ENCODE data around the gene SENP3. TPM values are rescaled to one million over a fixed set of nuclear protein-coding genes. Genes with fewer than 3 reads are reported as not detected.

Gene SENP3
- total and polyA plus RNA-seq, 2 of the 13 experiments (the other 11 are each of a cell fraction or from before 2014, with no cell fraction given), result 55.8 to 75.4 TPM

DNA sequence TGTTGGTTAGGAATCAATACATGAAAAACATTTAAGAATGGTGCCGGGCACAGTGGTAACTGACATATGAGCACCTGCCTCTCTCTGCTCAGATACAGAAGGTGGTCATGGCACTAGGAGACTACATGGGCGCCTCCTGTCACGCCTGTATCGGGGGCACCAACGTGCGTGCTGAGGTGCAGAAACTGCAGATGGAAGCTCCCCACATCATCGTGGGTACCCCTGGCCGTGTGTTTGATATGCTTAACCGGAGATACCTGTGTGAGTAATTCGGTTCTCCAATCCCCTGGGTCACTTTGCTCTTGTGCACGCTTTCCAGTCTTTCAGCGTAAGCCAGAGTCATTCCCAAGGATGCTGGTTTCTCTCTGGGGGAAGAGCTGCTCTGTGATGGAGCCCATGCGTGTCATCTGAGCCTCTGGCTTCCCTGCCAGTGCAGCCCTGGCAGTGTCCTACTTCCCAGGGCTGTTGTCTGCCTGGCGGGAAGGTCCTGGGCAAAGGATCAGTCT is 14.8 kb downstream of the SENP3 start:
- no TSS peak for BruUV-seq (replicated peaks)
- FAIRE-seq (no peak), ATAC-seq (no peak), DNase-seq (ENCODE audit: low spot score) (no peak)
- peak overlapping the region; percentile 24 for H3K27ac ChIP-seq (ENCODE audit: extremely low read length, insufficient read depth, low read length)
- POLR2A ChIA-PET, result interaction anchor here (2.3 kb wide), 1 partner anchor 111 kb away, joined by 10 read pairs; the partner anchor contains the start of genes TP53 and WRAP53
- H3K9me3 ChIP-seq (ENCODE audit: low read length), result no peaks in the 10 kb centered on the region
- intact Hi-C loops (cut with micrococcal nuclease; ENCODE audit: unreplicated experiment), result no loop called here
- in situ Hi-C loops (cut with HindIII; ENCODE audit: extremely low pct_ligation_motif_present, low pct_unique_long_range_greater_than_20kb), result loop anchor here (10.0 kb wide), 1 partner anchor 268 kb away; no protein-coding TSS in a partner anchor
- no peak overlapping the region for H3K4me2 ChIP-seq (ENCODE audit: low read depth, low read length)
- H3K36me3 ChIP-seq (replicated peaks in 1 of 2; ENCODE audit: control insufficient read depth in 1 of 2, insufficient read depth in 2 of 2, low read length in 2 of 2), result peaks cover 12 to 51% of the 10 kb centered on the region in 2 experiments
- H3K27me3 ChIP-seq (ENCODE audit: control insufficient read depth in 1 of 2, insufficient read depth in 2 of 2, low read length in 2 of 2), result no peaks in the 10 kb centered on the region; a peak in 1 of 5 replicates
- TF ChIP-seq POLR2G (IDR thresholded peaks at IDR 0.05; ENCODE audit: low read depth, low read length) (peak; percentile 48; the same call in 1 of the 2 replicates), SCMH1 (CRISPR knock-in tag; IDR thresholded peaks at IDR 0.05; ENCODE audit: borderline replicate concordance) (no peak), POLR2AphosphoS5 (IDR thresholded peaks at IDR 0.05; ENCODE audit: low read depth, low read length) (peak; percentile 58), RBM22 (optimal IDR thresholded peaks at IDR 0.05; ENCODE audit: low read length) (peak; percentile 96), AGO2 (optimal IDR thresholded peaks at IDR 0.05; ENCODE audit: low read depth, low read length) (peak; percentile 67), ZNF619 (CRISPR knock-in tag; IDR thresholded peaks at IDR 0.05) (no peak), RBFOX2 (IDR thresholded peaks at IDR 0.05; ENCODE audit: low read depth, low read length) (peak; percentile 52; the same call in 1 of the 2 replicates), SSRP1 (CRISPR knock-in tag; IDR thresholded peaks at IDR 0.05) (0 out of 2 replicates have a peak, but pooled peaks have one; percentile 59), POLR2A (IDR thresholded peaks at IDR 0.05; ENCODE audit: insufficient read depth in 1 of 2, low read depth in 2 of 2, low read length in 2 of 2) (peak; percentile 54 to 70; a peak in 3 of 4 replicates)
- TF ChIP-seq, protein P1, sequence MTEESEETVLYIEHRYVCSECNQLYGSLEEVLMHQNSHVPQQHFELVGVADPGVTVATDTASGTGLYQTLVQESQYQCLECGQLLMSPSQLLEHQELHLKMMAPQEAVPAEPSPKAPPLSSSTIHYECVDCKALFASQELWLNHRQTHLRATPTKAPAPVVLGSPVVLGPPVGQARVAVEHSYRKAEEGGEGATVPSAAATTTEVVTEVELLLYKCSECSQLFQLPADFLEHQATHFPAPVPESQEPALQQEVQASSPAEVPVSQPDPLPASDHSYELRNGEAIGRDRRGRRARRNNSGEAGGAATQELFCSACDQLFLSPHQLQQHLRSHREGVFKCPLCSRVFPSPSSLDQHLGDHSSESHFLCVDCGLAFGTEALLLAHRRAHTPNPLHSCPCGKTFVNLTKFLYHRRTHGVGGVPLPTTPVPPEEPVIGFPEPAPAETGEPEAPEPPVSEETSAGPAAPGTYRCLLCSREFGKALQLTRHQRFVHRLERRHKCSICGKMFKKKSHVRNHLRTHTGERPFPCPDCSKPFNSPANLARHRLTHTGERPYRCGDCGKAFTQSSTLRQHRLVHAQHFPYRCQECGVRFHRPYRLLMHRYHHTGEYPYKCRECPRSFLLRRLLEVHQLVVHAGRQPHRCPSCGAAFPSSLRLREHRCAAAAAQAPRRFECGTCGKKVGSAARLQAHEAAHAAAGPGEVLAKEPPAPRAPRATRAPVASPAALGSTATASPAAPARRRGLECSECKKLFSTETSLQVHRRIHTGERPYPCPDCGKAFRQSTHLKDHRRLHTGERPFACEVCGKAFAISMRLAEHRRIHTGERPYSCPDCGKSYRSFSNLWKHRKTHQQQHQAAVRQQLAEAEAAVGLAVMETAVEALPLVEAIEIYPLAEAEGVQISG (CRISPR knock-in tag; IDR thresholded peaks at IDR 0.05), result no peak
- TF ChIP-seq, protein P2, sequence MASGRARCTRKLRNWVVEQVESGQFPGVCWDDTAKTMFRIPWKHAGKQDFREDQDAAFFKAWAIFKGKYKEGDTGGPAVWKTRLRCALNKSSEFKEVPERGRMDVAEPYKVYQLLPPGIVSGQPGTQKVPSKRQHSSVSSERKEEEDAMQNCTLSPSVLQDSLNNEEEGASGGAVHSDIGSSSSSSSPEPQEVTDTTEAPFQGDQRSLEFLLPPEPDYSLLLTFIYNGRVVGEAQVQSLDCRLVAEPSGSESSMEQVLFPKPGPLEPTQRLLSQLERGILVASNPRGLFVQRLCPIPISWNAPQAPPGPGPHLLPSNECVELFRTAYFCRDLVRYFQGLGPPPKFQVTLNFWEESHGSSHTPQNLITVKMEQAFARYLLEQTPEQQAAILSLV (CRISPR knock-in tag; IDR thresholded peaks at IDR 0.05; ENCODE audit: borderline replicate concordance), result no peak
- TF ChIP-seq, protein P3, sequence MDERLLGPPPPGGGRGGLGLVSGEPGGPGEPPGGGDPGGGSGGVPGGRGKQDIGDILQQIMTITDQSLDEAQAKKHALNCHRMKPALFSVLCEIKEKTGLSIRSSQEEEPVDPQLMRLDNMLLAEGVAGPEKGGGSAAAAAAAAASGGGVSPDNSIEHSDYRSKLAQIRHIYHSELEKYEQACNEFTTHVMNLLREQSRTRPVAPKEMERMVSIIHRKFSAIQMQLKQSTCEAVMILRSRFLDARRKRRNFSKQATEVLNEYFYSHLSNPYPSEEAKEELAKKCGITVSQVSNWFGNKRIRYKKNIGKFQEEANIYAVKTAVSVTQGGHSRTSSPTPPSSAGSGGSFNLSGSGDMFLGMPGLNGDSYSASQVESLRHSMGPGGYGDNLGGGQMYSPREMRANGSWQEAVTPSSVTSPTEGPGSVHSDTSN (CRISPR knock-in tag; IDR thresholded peaks at IDR 0.05), result no peak
- H3K4me3 ChIP-seq (replicated peaks in 1 of 3; ENCODE audit: insufficient read depth in 1 of 3, low read depth in 2 of 3, low read length in 3 of 3), result no peak overlapping the region
- WGBS (ENCODE audit: low lambda C conversion rate), result 94% methylated on average over 13 of the region's 14 CpGs
- no peak overlapping the region for H2AFZ ChIP-seq (ENCODE audit: low read length)
- H3K9ac ChIP-seq (ENCODE audit: insufficient read depth, low read depth, low read length), result no peak overlapping the region
- H3K79me2 ChIP-seq (ENCODE audit: insufficient read depth, low read length), result peaks cover 54% of the 10 kb centered on the region
- CTCF ChIA-PET (ENCODE audit: low intra/inter-chr PET ratio, low total read pairs), result no interaction called here
- H3K4me1 ChIP-seq (ENCODE audit: insufficient read depth, low read length), result peaks cover 79% of the 10 kb centered on the region
- H4K20me1 ChIP-seq (ENCODE audit: insufficient read depth, low read length), result peaks cover 59% of the 10 kb centered on the region
